Keratinocyte (primary cell): ENCODE results near the gene FAM47C. TPM values are rescaled to one million over a fixed set of nuclear protein-coding genes. Genes with fewer than 3 reads are reported as not detected.
"Not testable (repeated sequence)": the region's sequence is repeated elsewhere in the genome, so short reads cannot be mapped to it uniquely, and the experiment has no call there.

Source experiments
- DNase-seq: peaks from one replicate; pipeline ENCODE4 v3.0.0-alpha.2; 2011; ENCODE audit warnings: low read depth, missing footprints, low spot score
- FAIRE-seq: peaks from 2 replicates; lab custom pipeline; 2011; peaks lifted over from hg19 to GRCh38; lab: Jason Lieb, UNC
- H2AFZ ChIP-seq: 2 replicates; pipeline ENCODE4 v1.6.0; 2012; ENCODE audit warnings: low read length, control low read depth, inconsistent platforms; ENCODE audit not compliant: control insufficient read depth
- H3K27ac ChIP-seq: 2 replicates; pipeline ENCODE4 v1.5.1; 2011; ENCODE audit warnings: low read length; ENCODE audit not compliant: control insufficient read depth, insufficient read depth
- H3K27me3 ChIP-seq: 3 replicates; pipeline ENCODE4 v1.6.0; 2011; ENCODE audit warnings: low read length; ENCODE audit not compliant: control insufficient read depth, insufficient read depth; ENCODE audit errors: extremely low read depth
- H3K36me3 ChIP-seq, 2 experiments: 2 replicates in 1 of 2; 3 replicates in 1 of 2; pipeline ENCODE4 v1.5.1; 2011; ENCODE audit warnings: low read length in 2 of 2, mild to moderate bottlenecking in 1 of 2; ENCODE audit not compliant: control insufficient read depth in 2 of 2, insufficient read depth in 2 of 2; ENCODE audit errors: extremely low read depth in 1 of 2
- H3K4me1 ChIP-seq: 3 replicates; pipeline ENCODE4 v1.5.1; 2011; ENCODE audit warnings: low read length; ENCODE audit not compliant: control insufficient read depth, insufficient read depth; ENCODE audit errors: extremely low read depth
- H3K4me2 ChIP-seq: 3 replicates; pipeline ENCODE4 v1.6.0; 2011; ENCODE audit warnings: low read depth, low read length; ENCODE audit not compliant: control insufficient read depth, insufficient read depth; ENCODE audit errors: extremely low read depth
- H3K4me3 ChIP-seq, 3 experiments: fragments of 200-600 bp in 1 of 3; sonication (generic) in 1 of 3; 2 replicates in 2 of 3; 3 replicates in 1 of 3; pipeline ENCODE4 v1.5.1; 2011 to 2016; ENCODE audit warnings: low read length in 3 of 3, mild to moderate bottlenecking in 3 of 3, control low read depth in 2 of 3, inconsistent platforms in 1 of 3, low read depth in 1 of 3, mixed read lengths in 1 of 3, mixed run types in 1 of 3, moderate library complexity in 1 of 3; ENCODE audit not compliant: control insufficient read depth in 2 of 3, insufficient read depth in 2 of 3; ENCODE audit errors: extremely low read depth in 1 of 3
- H3K79me2 ChIP-seq: 2 replicates; pipeline ENCODE4 v1.6.0; 2012; ENCODE audit warnings: low read length; ENCODE audit not compliant: control insufficient read depth, insufficient read depth
- H3K9ac ChIP-seq: 3 replicates; pipeline ENCODE4 v1.6.0; 2011; ENCODE audit warnings: low read length; ENCODE audit not compliant: control insufficient read depth, insufficient read depth; ENCODE audit errors: extremely low read depth
- H3K9me1 ChIP-seq: 3 replicates; pipeline ENCODE4 v1.6.0; 2011; ENCODE audit warnings: low read length; ENCODE audit not compliant: control insufficient read depth, insufficient read depth; ENCODE audit errors: extremely low read depth
- H3K9me3 ChIP-seq: 2 replicates; pipeline ENCODE4 v1.5.1; 2012; ENCODE audit warnings: low read depth, low read length; ENCODE audit not compliant: control insufficient read depth
- H4K20me1 ChIP-seq: 3 replicates; pipeline ENCODE4 v1.6.0; 2011; ENCODE audit warnings: low read length; ENCODE audit not compliant: control insufficient read depth, insufficient read depth; ENCODE audit errors: extremely low read depth
- EZH2 ChIP-seq: IDR thresholded peaks from one replicate; pipeline ENCODE4 v1.6.1; 2012; ENCODE audit warnings: inconsistent platforms, mild to moderate bottlenecking, low read length, moderate library complexity
- dilution Hi-C: fragments of 300-500 bp; cut with MboI; formaldehyde crosslinking; loops from one replicate; pipeline ENCODE4 v1.7.0; 2020; ENCODE audit warnings: low sequenced_read_pairs; ENCODE audit not compliant: extremely low pct_ligation_motif_present
- polyA minus RNA-seq, 3 experiments: library from RNA; depleted of rRNA, polyadenylated mRNA; stranded (reverse); fragments of >200 nt; gene quantifications; 1 replicate in 1 of 3; 2 replicates in 1 of 3; 3 replicates in 1 of 3; pipeline ENCODE4 v1.2.3, GENCODE V29; 2011
- polyA plus RNA-seq, 5 experiments: library from polyadenylated mRNA; depleted of rRNA in 3 of 5; stranded (reverse) in 3 of 5; stranded (forward) in 1 of 5; unstranded in 1 of 5; fragments of >200 nt; gene quantifications; 1 replicate in 1 of 5; 2 replicates in 3 of 5; 3 replicates in 1 of 5; pipeline versions ENCODE4 v1.2.1 to v1.2.3, GENCODE V29; 2011 to 2012; ENCODE audit warnings: missing spikeins in 2 of 5, low read depth in 1 of 5, low replicate concordance in 1 of 5
- TF ChIP-seq, protein P1 (sequence below), 3 experiments: IDR thresholded peaks in 1 of 3; conservative IDR thresholded peaks in 1 of 3; optimal IDR thresholded peaks in 1 of 3; 2 replicates in 2 of 3; 3 replicates in 1 of 3; pipeline versions ENCODE3 to v1.5.1; 2011; ENCODE audit warnings: low read length in 3 of 3, mild to moderate bottlenecking in 3 of 3, moderate library complexity in 2 of 3, control low read depth in 1 of 3, inconsistent platforms in 1 of 3; ENCODE audit not compliant: insufficient read depth in 2 of 3; ENCODE audit errors: extremely low read depth in 1 of 3

Gene FAM47C
- polyA plus RNA-seq (not detected in 3 replicates), polyA minus RNA-seq (not detected in 3 replicates)
- polyA plus RNA-seq (2011; ENCODE audit: low read depth), result not detected
- not detected in 2 replicates for polyA plus RNA-seq (2011; cell fraction: cytosol; rRNA removed)
- not detected in 2 replicates for polyA plus RNA-seq (2011; cell fraction: nucleus; rRNA removed)
- polyA plus RNA-seq (2012; ENCODE audit: low replicate concordance), result not detected in 2 replicates
- polyA minus RNA-seq (2011; cell fraction: cytosol; rRNA and poly(A)+ RNA removed), result not detected
- polyA minus RNA-seq (2011; cell fraction: nucleus; rRNA and poly(A)+ RNA removed), result not detected in 2 replicates

GRCh38 chrX:37008182-37008581 lies at the start of gene FAM47C:
FAM47C (plus strand) TSS chrX:37008366; CDS start chrX:37008411, 45 bp downstream.
- H3K9me3 ChIP-seq, H3K4me2 ChIP-seq, H3K9me1 ChIP-seq, DNase-seq, H3K4me1 ChIP-seq, dilution Hi-C loops, H3K4me3 ChIP-seq, FAIRE-seq, H3K36me3 ChIP-seq, H2AFZ ChIP-seq, H4K20me1 ChIP-seq, H3K27me3 ChIP-seq, H3K9ac ChIP-seq, H3K27ac ChIP-seq, H3K79me2 ChIP-seq: not testable (repeated sequence)

DNA sequence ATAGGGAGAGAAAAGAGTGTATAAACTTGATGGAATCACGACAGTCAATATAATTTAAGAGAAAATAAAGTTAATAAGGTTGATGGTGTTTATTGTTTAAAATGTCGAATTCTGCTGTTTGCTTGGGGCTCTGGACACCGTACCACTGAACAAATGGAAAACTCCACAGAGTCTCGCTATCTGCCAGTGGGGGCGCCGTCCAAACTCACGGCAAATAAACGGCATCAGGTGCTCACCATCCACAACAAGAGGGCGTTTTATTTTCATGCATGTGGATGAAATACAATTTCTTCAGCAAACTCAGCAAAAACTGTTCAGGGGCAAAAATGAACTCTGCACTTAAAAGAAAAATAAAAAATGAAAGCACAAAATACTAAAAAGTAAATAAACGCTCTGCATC lies 46.6 kb upstream of the FAM47C start:
- H2AFZ ChIP-seq, result no peak overlapping the region
- no peaks in the 10 kb centered on the region for H3K9me3 ChIP-seq
- H3K4me3 ChIP-seq, result no peak overlapping the region
- peaks cover 14% of the 10 kb centered on the region for H3K27me3 ChIP-seq
- H3K9ac ChIP-seq, result no peak overlapping the region
- DNase-seq (no peak), FAIRE-seq (no peak)
- H3K4me2 ChIP-seq, result no peak overlapping the region
- TF ChIP-seq, protein P1, sequence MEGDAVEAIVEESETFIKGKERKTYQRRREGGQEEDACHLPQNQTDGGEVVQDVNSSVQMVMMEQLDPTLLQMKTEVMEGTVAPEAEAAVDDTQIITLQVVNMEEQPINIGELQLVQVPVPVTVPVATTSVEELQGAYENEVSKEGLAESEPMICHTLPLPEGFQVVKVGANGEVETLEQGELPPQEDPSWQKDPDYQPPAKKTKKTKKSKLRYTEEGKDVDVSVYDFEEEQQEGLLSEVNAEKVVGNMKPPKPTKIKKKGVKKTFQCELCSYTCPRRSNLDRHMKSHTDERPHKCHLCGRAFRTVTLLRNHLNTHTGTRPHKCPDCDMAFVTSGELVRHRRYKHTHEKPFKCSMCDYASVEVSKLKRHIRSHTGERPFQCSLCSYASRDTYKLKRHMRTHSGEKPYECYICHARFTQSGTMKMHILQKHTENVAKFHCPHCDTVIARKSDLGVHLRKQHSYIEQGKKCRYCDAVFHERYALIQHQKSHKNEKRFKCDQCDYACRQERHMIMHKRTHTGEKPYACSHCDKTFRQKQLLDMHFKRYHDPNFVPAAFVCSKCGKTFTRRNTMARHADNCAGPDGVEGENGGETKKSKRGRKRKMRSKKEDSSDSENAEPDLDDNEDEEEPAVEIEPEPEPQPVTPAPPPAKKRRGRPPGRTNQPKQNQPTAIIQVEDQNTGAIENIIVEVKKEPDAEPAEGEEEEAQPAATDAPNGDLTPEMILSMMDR (optimal IDR thresholded peaks at IDR 0.05 in 1 of 3, IDR thresholded peaks at IDR 0.05 in 1 of 3, conservative IDR thresholded peaks at IDR 0.05 in 1 of 3; ENCODE audit: extremely low read depth in 1 of 3, insufficient read depth in 2 of 3, low read length in 3 of 3), result no peak
- TF ChIP-seq EZH2, result no peak
- H4K20me1 ChIP-seq, result no peaks in the 10 kb centered on the region
- H3K79me2 ChIP-seq, result no peaks in the 10 kb centered on the region
- H3K4me1 ChIP-seq, result no peaks in the 10 kb centered on the region
- dilution Hi-C loops, result no loop called here
- no peak overlapping the region for H3K27ac ChIP-seq
- no peaks in the 10 kb centered on the region for H3K9me1 ChIP-seq
- H3K36me3 ChIP-seq, result no peaks in the 10 kb centered on the region
